GM19463 (cell line): ENCODE data around the gene GALR2.

Source experiments
- ATAC-seq: cut with Tn5 transposase; IDR thresholded peaks from one replicate; pipeline ENCODE4 v1.9.1; 2021; ENCODE audit warnings: mild to moderate bottlenecking, moderate library complexity; ENCODE audit not compliant: unreplicated experiment

The GALR2 gene

GRCh38 chr17:76123749-76124581 lies 49.4 kb downstream of the GALR2 start:
- no peak for ATAC-seq

DNA sequence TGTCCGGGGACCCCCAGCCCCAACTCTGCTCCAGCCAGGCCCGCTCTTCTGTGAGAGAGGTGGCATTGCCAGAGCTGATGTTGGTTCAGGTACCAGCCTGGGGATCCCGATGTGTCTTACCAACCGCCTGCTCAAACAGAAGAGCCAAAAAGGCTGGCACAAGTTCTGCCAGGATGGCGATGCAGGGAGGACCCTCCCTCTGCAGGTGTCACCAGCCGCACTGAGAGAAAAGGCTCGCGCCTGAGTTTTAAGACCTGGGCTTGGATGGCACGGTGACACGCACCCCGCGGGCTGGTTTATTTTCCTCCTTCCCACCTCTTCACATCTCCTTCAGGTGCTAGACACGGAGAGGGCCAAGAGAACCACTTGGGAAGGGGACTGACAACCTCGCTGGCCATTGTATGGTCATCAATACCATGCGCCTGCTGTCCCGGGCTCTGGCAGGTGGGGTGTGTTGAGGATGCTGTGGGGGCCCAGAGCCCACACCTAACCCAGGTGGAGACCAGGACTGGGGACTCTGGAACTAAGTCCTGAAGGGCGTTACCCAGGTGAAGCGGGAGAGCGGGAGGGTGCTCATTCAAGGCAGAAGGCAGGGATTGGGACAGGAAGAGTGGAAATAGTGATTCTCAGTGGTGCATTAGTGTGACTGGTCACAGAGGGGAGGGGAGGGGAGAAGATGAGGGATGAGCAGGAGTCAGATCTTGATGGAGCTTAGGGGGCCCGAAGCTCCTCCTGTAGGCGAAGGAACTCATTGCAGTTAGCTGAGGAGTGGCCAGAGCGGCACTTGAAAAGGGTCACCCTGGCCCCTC lies 50.2 kb downstream of the GALR2 start:
- no peak for ATAC-seq

DNA sequence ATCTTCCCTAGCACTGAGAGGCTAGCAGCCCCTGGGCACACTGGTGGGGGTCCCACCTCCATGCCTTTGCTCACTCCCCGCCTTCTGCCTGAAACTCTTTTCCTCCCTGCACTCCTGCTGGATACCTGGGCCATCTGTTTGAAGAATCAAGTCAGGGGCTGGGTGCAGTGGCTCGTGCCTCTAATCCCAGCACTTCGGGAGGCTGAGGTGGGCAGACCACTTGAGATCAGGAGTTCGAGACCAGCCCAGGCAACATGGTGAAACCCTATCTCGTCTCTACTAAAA lies 50.8 kb downstream of the GALR2 start:
- ATAC-seq, result no peak

DNA sequence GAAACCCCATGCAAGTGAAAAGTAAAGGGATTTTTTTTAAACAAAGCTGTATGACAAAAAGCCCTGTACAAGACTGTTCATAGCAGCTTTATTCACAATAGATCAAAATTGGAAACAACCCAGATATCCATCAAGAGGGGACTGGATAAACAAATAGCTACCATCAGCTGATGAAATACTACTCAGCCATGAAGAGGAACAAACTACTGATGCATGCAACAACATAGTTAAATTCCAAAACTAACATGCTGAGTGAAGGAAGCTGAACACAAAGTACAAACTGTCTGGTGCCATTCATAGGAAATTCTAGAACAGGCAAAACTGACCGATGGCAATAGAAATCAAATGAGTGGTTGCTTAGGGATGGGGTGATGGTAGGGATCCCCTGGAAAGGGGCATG lies 51.3 kb downstream of the GALR2 start:
- no peak for ATAC-seq
